IMR-90 (cell line): Measurements from ENCODE around the gene NPTN. TPM values are rescaled to one million over a fixed set of nuclear protein-coding genes. Genes with fewer than 3 reads are reported as not detected.

ENCODE experiments used
- ATAC-seq: fragments of 200-7000 bp; cut with Tn5 transposase; 2 replicates; pipeline ENCODE4 v1.9.1; 2020; ENCODE audit warnings: low read depth, mild to moderate bottlenecking, moderate library complexity
- BruUV-seq: library from RNA; stranded (reverse); fragments of 400-500 nt; replicated peaks from 2 replicates; lab custom pipeline; 2021; lab: Mats Ljungman, UMichigan
- CTCF ChIA-PET: fragments of 300-600 bp; formaldehyde crosslinking; extraction: SDS; loops from one replicate; lab custom pipeline; 2021; ENCODE audit warnings: antibody characterized with exemption; lab: Yijun Ruan, JAX
- POLR2A ChIA-PET: fragments of 300-600 bp; sonication (Branson Sonifier 250); formaldehyde crosslinking; loops from one replicate; lab custom pipeline; 2022; ENCODE audit warnings: antibody characterized with exemption; ENCODE audit not compliant: unreplicated experiment; lab: Charles Lee
- DNase-seq: peaks from one replicate; pipeline ENCODE4 v3.0.0; 2013
- H2AFZ ChIP-seq: replicated peaks from 2 replicates; pipeline ENCODE3; 2013; ENCODE audit warnings: low read length, mild to moderate bottlenecking; ENCODE audit not compliant: poor library complexity
- H2AK5ac ChIP-seq: 2 replicates; pipeline ENCODE4 v1.6.1; 2013; ENCODE audit warnings: low read depth, low read length, inconsistent platforms
- H2AK9ac ChIP-seq: replicated peaks from 2 replicates; pipeline ENCODE3; 2013; ENCODE audit warnings: mild to moderate bottlenecking, low read depth, low read length, moderate library complexity; ENCODE audit not compliant: poor library complexity
- H2BK120ac ChIP-seq: 2 replicates; pipeline ENCODE4 v1.6.1; 2013; ENCODE audit warnings: low read depth, low read length, inconsistent platforms
- H2BK15ac ChIP-seq: 3 replicates; pipeline ENCODE4 v1.6.1; 2013; ENCODE audit warnings: low read depth, low read length, inconsistent platforms
- H2BK20ac ChIP-seq: 2 replicates; pipeline ENCODE4 v1.6.1; 2013; ENCODE audit warnings: low read depth, mild to moderate bottlenecking, inconsistent platforms, low read length, moderate library complexity
- H2BK5ac ChIP-seq: 2 replicates; pipeline ENCODE4 v1.6.1; 2013; ENCODE audit warnings: mild to moderate bottlenecking, low read depth, low read length, inconsistent platforms; ENCODE audit not compliant: poor library complexity, severe bottlenecking
- H3K14ac ChIP-seq: replicated peaks from 2 replicates; pipeline ENCODE4 v1.6.1; 2013; ENCODE audit warnings: low read depth, low read length, inconsistent platforms
- H3K18ac ChIP-seq: 2 replicates; pipeline ENCODE4 v1.6.1; 2013; ENCODE audit warnings: low read depth, low read length, control low read depth
- H3K23ac ChIP-seq: 2 replicates; pipeline ENCODE4 v1.6.1; 2013; ENCODE audit warnings: low read depth, low read length, inconsistent platforms
- H3K27ac ChIP-seq: 2 replicates; pipeline ENCODE4 v1.5.1; 2013; ENCODE audit warnings: mild to moderate bottlenecking, control low read depth, low read length; ENCODE audit not compliant: insufficient read depth
- H3K27me3 ChIP-seq: 2 replicates; pipeline ENCODE4 v1.6.1; 2013; ENCODE audit warnings: low read length; ENCODE audit not compliant: control insufficient read depth, insufficient read depth
- H3K36me3 ChIP-seq: 2 replicates; pipeline ENCODE4 v1.6.1; 2013; ENCODE audit warnings: low read length, mixed read lengths; ENCODE audit not compliant: control insufficient read depth, insufficient read depth
- H3K4ac ChIP-seq: 2 replicates; pipeline ENCODE4 v1.6.1; 2013; ENCODE audit warnings: low read depth, low read length, inconsistent platforms
- H3K4me1 ChIP-seq: 2 replicates; pipeline ENCODE4 v1.6.1; 2013; ENCODE audit warnings: low read length, mixed read lengths; ENCODE audit not compliant: control insufficient read depth, insufficient read depth
- H3K4me2 ChIP-seq: 2 replicates; pipeline ENCODE4 v1.6.1; 2013; ENCODE audit warnings: low read depth, mild to moderate bottlenecking, control low read depth, low read length, moderate library complexity
- H3K4me3 ChIP-seq: 2 replicates; pipeline ENCODE4 v1.5.1; 2013; ENCODE audit warnings: low read depth, mild to moderate bottlenecking, control low read depth, low read length, moderate library complexity; ENCODE audit not compliant: insufficient read depth
- H3K56ac ChIP-seq: 2 replicates; pipeline ENCODE4 v1.6.1; 2013; ENCODE audit warnings: low read length, inconsistent platforms; ENCODE audit not compliant: insufficient read depth; ENCODE audit errors: extremely low read depth
- H3K79me1 ChIP-seq, 2 experiments: 2 replicates each; pipeline ENCODE4 v1.6.1; 2013; ENCODE audit warnings: low read length in 2 of 2, inconsistent platforms in 1 of 2, low read depth in 1 of 2
- H3K9ac ChIP-seq: 2 replicates; pipeline ENCODE4 v1.6.1; 2013; ENCODE audit warnings: low read depth, low read length, control low read depth
- H3K9me1 ChIP-seq: 2 replicates; pipeline ENCODE4 v1.6.1; 2013; ENCODE audit warnings: low read length, inconsistent platforms; ENCODE audit not compliant: insufficient read depth
- H3K9me3 ChIP-seq: 2 replicates; pipeline ENCODE4 v1.6.1; 2013; ENCODE audit warnings: low read length; ENCODE audit not compliant: control insufficient read depth, insufficient read depth
- H4K20me1 ChIP-seq: 2 replicates; pipeline ENCODE4 v1.6.1; 2013; ENCODE audit warnings: low read length, inconsistent platforms; ENCODE audit not compliant: insufficient read depth
- H4K5ac ChIP-seq: 2 replicates; pipeline ENCODE4 v1.6.1; 2013; ENCODE audit warnings: mild to moderate bottlenecking, low read depth, low read length, control low read depth
- H4K8ac ChIP-seq, 2 experiments: 2 replicates each; pipeline ENCODE4 v1.6.1; 2013; ENCODE audit warnings: low read depth in 2 of 2, low read length in 2 of 2, control low read depth in 1 of 2, inconsistent platforms in 1 of 2
- H4K91ac ChIP-seq: 2 replicates; pipeline ENCODE4 v1.6.1; 2013; ENCODE audit warnings: low read depth, low read length, inconsistent platforms; ENCODE audit not compliant: insufficient read depth
- CEBPB ChIP-seq: IDR thresholded peaks from 2 replicates; pipeline ENCODE4 v1.6.1; 2012; ENCODE audit warnings: low read depth, low read length, improper control_type of control experiment
- CHD1 ChIP-seq: IDR thresholded peaks from 2 replicates; pipeline ENCODE4 v1.6.1; 2012; ENCODE audit warnings: low read depth, low read length, improper control_type of control experiment
- FOS ChIP-seq: fragments of 150-350 bp; IDR thresholded peaks from 2 replicates; pipeline ENCODE4 v1.6.1; 2016; ENCODE audit warnings: low read depth, low read length
- MAFK ChIP-seq: IDR thresholded peaks from 2 replicates; pipeline ENCODE4 v1.6.1; 2012; ENCODE audit warnings: low read depth, low read length, improper control_type of control experiment
- MXI1 ChIP-seq: IDR thresholded peaks from 2 replicates; pipeline ENCODE4 v1.6.1; 2012; ENCODE audit warnings: low read depth, mild to moderate bottlenecking, low read length, moderate library complexity, borderline replicate concordance
- NFE2L2 ChIP-seq: fragments of 150-350 bp; IDR thresholded peaks from 2 replicates; pipeline ENCODE4 v1.6.1; 2016; ENCODE audit warnings: low read depth, mild to moderate bottlenecking, low read length
- POLR2A ChIP-seq: IDR thresholded peaks from 2 replicates; pipeline ENCODE4 v1.6.1; 2012; ENCODE audit warnings: mild to moderate bottlenecking, low read depth, low read length
- RAD21 ChIP-seq: IDR thresholded peaks from 2 replicates; pipeline ENCODE4 v1.6.1; 2012; ENCODE audit warnings: low read length, improper control_type of control experiment
- RCOR1 ChIP-seq: IDR thresholded peaks from 2 replicates; pipeline ENCODE4 v1.6.1; 2012; ENCODE audit warnings: mild to moderate bottlenecking, low read length, improper control_type of control experiment; ENCODE audit not compliant: insufficient replicate concordance
- RFX5 ChIP-seq: IDR thresholded peaks from 2 replicates; pipeline ENCODE4 v1.8.0; 2012; ENCODE audit warnings: low read depth, mild to moderate bottlenecking, low read length, moderate library complexity
- SMC3 ChIP-seq: fragments of 150-350 bp; IDR thresholded peaks from 2 replicates; pipeline ENCODE4 v1.6.1; 2016; ENCODE audit warnings: low read depth, mild to moderate bottlenecking, antibody characterized with exemption, low read length, moderate library complexity
- WGBS, 2 experiments: methylation state at CpG; one replicate each; pipeline versions ENCODE4 v1.1.5 to v1.1.7; 2013; ENCODE audit warnings: missing lambda C conversion rate in 2 of 2; ENCODE audit not compliant: insufficient read length in 1 of 2; ENCODE audit errors: extremely low coverage in 2 of 2; 5-methylcytosine and 5-hydroxymethylcytosine counted together
- dilution Hi-C: fragments of 300-500 bp; cut with HindIII; formaldehyde crosslinking; loops from one replicate; pipeline ENCODE4 v1.14.3; 2018; ENCODE audit warnings: low sequenced_read_pairs; ENCODE audit not compliant: unreplicated experiment
- in situ Hi-C: fragments of 300-500 bp; cut with MboI; formaldehyde crosslinking; loops from 3 replicates; pipeline ENCODE4 v1.14.3; 2019; ENCODE audit warnings: low sequenced_read_pairs, inconsistent platforms, mixed read lengths
- intact Hi-C: fragments of 100-400 bp; cut with micrococcal nuclease; formaldehyde crosslinking; loops from 2 replicates; pipeline ENCODE4 v1.10.0; 2022
- polyA plus RNA-seq, 3 experiments: library from polyadenylated mRNA; depleted of rRNA; stranded (reverse); fragments of >200 nt; gene quantifications; 2 replicates each; pipeline ENCODE4 v1.2.3, GENCODE V29; 2012; ENCODE audit warnings: low replicate concordance in 1 of 3
- total RNA-seq: library from RNA; depleted of rRNA; stranded (reverse); fragments of >200 nt; gene quantifications from 2 replicates; pipeline ENCODE4 v1.2.3, GENCODE V29; 2012
- TF ChIP-seq, protein P1 (sequence below): fragments of 150-350 bp; IDR thresholded peaks from 2 replicates; pipeline ENCODE4 v1.6.1; 2016; ENCODE audit warnings: low read depth, mild to moderate bottlenecking, low read length, moderate library complexity, borderline replicate concordance
- TF ChIP-seq, protein P2 (sequence below): conservative IDR thresholded peaks from 2 replicates; pipeline ENCODE4 v1.5.1; 2012; ENCODE audit warnings: mild to moderate bottlenecking, low read depth, low read length, improper control_type of control experiment
- TF ChIP-seq, protein P3 (sequence below): fragments of 150-350 bp; IDR thresholded peaks from 2 replicates; pipeline ENCODE4 v1.6.1; 2017; ENCODE audit warnings: mild to moderate bottlenecking, antibody characterized with exemption, low read length, low read depth

Gene NPTN
- total and polyA plus RNA-seq, 2 of the 4 experiments (the other 2 are of a cell fraction): 171 to 329 TPM

DNA sequence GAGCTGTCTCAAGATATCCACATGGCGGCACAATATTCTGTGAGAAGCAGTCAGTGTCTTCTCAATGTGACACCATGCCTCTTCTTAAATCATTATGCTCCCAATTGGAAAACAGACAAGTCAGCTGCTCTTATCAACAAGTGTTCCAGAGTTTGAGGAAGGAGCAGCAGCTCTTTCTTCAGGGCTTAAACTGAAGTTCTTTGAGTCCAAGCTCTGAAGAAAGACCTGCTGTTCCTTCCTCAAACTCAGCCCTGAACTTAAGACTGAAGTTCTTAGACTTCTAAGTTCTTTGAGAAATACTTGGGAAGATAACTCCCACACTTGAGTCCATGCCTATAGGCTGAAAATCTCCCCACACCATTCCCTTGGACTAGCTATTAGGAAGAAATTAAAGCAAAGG, 43.4 kb downstream of the NPTN start:
- Histone ChIP-seq H2BK20ac (no peak overlapping the region), H3K56ac (no peak overlapping the region), H2BK120ac (no peak overlapping the region), H2AK9ac (no peak overlapping the region), H3K9me1 (peaks cover 12% of the 10 kb centered on the region), H3K79me1 (peaks cover 47 to 76% of the 10 kb centered on the region in 2 experiments), H4K20me1 (peaks cover 44% of the 10 kb centered on the region), H3K4me3 (no peak overlapping the region), H2BK5ac (no peak overlapping the region), H3K36me3 (peaks cover 24% of the 10 kb centered on the region), H2BK15ac (no peak overlapping the region), H4K91ac (no peak overlapping the region), H3K4me1 (peaks cover 3% of the 10 kb centered on the region; the same call in 1 of the 2 replicates), H3K23ac (no peak overlapping the region), H3K27ac (no peak overlapping the region), H3K4me2 (no peak overlapping the region), H3K4ac (no peak overlapping the region), H3K18ac (no peak overlapping the region), H2AK5ac (no peak overlapping the region), H2AFZ (no peak overlapping the region), H3K9ac (no peak overlapping the region), H3K27me3 (no peaks in the 10 kb centered on the region), H4K8ac (no peak overlapping the region), H3K14ac (no peak overlapping the region), H3K9me3 (no peaks in the 10 kb centered on the region), H4K5ac (no peak overlapping the region)
- ATAC-seq: no peak
- intact Hi-C loops (no loop called here), dilution Hi-C loops (no loop called here), in situ Hi-C loops (no loop called here)
- no TSS peak for BruUV-seq
- WGBS, 2 experiments: no CpG with 5 or more reads among the region's 1 CpG
- no peak for DNase-seq
- TF ChIP-seq NFE2L2: no peak
- TF ChIP-seq, protein P1, sequence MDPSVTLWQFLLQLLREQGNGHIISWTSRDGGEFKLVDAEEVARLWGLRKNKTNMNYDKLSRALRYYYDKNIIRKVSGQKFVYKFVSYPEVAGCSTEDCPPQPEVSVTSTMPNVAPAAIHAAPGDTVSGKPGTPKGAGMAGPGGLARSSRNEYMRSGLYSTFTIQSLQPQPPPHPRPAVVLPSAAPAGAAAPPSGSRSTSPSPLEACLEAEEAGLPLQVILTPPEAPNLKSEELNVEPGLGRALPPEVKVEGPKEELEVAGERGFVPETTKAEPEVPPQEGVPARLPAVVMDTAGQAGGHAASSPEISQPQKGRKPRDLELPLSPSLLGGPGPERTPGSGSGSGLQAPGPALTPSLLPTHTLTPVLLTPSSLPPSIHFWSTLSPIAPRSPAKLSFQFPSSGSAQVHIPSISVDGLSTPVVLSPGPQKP: no peak
- no peak for TF ChIP-seq CEBPB
- no peak for TF ChIP-seq CHD1
- no peak for TF ChIP-seq POLR2A
- TF ChIP-seq RAD21: no peak
- TF ChIP-seq, protein P2, sequence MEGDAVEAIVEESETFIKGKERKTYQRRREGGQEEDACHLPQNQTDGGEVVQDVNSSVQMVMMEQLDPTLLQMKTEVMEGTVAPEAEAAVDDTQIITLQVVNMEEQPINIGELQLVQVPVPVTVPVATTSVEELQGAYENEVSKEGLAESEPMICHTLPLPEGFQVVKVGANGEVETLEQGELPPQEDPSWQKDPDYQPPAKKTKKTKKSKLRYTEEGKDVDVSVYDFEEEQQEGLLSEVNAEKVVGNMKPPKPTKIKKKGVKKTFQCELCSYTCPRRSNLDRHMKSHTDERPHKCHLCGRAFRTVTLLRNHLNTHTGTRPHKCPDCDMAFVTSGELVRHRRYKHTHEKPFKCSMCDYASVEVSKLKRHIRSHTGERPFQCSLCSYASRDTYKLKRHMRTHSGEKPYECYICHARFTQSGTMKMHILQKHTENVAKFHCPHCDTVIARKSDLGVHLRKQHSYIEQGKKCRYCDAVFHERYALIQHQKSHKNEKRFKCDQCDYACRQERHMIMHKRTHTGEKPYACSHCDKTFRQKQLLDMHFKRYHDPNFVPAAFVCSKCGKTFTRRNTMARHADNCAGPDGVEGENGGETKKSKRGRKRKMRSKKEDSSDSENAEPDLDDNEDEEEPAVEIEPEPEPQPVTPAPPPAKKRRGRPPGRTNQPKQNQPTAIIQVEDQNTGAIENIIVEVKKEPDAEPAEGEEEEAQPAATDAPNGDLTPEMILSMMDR: no peak
- TF ChIP-seq FOS: no peak
- TF ChIP-seq, protein P3, sequence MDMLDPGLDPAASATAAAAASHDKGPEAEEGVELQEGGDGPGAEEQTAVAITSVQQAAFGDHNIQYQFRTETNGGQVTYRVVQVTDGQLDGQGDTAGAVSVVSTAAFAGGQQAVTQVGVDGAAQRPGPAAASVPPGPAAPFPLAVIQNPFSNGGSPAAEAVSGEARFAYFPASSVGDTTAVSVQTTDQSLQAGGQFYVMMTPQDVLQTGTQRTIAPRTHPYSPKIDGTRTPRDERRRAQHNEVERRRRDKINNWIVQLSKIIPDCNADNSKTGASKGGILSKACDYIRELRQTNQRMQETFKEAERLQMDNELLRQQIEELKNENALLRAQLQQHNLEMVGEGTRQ: no peak
- TF ChIP-seq MXI1: no peak
- no peak for TF ChIP-seq SMC3
- no peak for TF ChIP-seq MAFK
- no peak for TF ChIP-seq RCOR1
- no peak for TF ChIP-seq RFX5
- ChIA-PET CTCF (interaction anchor here (0.5 to 1.2 kb wide), 4 partner anchors 10 to 48 kb away, joined by 3 to 11 read pairs (median 4); no protein-coding TSS in a partner anchor), POLR2A (no interaction called here)
